ENCODE measurements around the gene MYMK.

Gene MYMK

DNA sequence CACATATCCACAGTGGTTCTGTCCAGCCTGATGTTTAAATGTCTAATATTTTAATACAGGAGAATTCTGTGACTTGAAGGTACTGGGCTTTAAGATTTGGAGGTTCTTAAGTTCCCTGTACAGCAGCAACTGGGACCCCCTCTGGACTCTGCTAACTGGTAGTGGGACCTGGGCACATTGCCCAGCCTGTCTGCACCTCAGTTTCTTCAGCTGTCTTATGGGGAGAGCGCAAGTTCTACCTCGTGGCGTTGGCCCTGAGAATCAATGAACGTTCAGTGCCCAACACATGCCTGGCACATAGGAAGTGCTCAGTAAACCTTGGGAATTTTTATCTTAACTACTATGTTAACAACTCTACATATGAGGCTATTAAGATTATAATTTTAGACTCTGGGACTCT, 47.3 kb downstream of the MYMK start:
- no peak for TF ChIP-seq CTCF (IDR thresholded peaks at IDR 0.05; ENCODE audit: low read depth, low read length)
- no peak overlapping the region for H3K4me3 ChIP-seq (ENCODE audit: low read depth, low read length)

DNA sequence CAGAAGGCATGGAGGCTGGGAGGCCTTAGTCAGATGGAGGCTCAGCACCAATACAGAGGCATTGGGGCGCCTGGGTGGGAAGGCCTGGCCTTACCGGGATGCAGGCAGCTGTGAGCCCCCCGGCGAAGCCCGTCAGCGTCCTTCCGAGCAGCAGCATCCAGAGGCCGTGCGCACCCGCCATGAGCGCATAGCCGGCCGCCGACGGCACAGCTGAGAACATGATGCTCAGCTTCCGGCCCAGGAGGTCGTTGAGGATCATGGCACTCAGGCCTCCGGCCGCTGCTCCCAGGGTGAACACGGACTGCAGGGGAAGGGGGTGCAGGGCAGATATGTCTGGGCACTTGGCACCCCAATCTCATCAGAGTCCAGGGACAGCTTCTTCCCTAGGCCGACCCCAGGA, 47.8 kb downstream of the MYMK start:
- TF ChIP-seq CTCF (IDR thresholded peaks at IDR 0.05; ENCODE audit: low read depth, low read length), result no peak

GRCh38 chr9:133476036-133476931, 48.5 kb downstream of the MYMK start:
- no peak for TF ChIP-seq CTCF (IDR thresholded peaks at IDR 0.05; ENCODE audit: low read depth, low read length)
- no peak overlapping the region for H3K4me3 ChIP-seq (ENCODE audit: low read depth, low read length)

More for the DNA sequence above, 47.8 kb downstream of the MYMK start:
- H3K4me3 ChIP-seq (ENCODE audit: low read depth, low read length), result no peak overlapping the region

- TF ChIP-seq CTCF (IDR thresholded peaks at IDR 0.05; ENCODE audit: low read depth, low read length), result no peak
Measured at GRCh38 chr9:133475292-133476012, 49.3 kb downstream of the MYMK start.

DNA sequence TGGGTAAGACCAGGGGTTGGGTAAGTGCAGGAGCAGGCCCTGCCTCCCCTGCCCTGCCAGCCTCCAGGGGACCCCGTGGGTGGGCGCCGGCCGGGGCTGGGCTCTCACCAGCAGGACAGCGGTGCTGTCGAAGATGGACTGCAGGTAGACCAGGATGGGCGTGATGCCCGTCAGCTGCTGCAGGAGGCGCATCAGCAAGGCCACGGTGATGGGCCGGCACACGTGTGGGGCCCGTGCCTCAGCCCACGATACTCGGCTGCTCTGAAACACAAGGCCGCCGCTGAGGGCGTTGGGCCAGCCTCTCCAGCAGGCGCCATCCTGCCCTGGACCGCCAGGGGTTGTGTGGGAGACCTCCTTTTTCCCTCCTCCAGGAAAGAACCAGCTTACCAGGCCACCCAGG, 49.9 kb downstream of the MYMK start:
- no peak overlapping the region for H3K4me3 ChIP-seq (ENCODE audit: low read depth, low read length)
- TF ChIP-seq CTCF (IDR thresholded peaks at IDR 0.05; ENCODE audit: low read depth, low read length), result no peak

More at GRCh38 chr9:133475292-133476012, 49.3 kb downstream of the MYMK start:
- no peak overlapping the region for H3K4me3 ChIP-seq (ENCODE audit: low read depth, low read length)

DNA sequence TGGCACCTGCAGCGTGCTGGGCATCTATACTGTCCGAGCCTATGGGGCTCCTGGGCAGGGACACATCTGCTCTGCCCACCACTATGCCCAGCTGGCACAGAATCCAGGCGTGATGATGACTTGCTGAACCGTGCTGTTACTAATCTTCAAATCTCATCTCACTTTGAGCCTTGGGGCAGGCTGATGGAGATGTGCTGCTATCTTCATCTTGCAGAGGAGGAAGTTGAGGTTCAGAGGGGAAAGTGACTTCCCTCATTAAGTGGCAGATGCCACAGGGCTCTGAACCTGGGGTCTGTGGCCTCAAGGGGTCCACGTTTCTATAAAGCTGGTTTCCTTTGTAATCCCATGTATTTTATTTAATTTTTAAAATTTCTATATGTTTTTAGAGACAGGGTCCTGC, 50.5 kb downstream of the MYMK start:
- H3K4me3 ChIP-seq (ENCODE audit: low read depth, low read length), result no peak overlapping the region
- TF ChIP-seq CTCF (IDR thresholded peaks at IDR 0.05; ENCODE audit: low read depth, low read length), result no peak

DNA sequence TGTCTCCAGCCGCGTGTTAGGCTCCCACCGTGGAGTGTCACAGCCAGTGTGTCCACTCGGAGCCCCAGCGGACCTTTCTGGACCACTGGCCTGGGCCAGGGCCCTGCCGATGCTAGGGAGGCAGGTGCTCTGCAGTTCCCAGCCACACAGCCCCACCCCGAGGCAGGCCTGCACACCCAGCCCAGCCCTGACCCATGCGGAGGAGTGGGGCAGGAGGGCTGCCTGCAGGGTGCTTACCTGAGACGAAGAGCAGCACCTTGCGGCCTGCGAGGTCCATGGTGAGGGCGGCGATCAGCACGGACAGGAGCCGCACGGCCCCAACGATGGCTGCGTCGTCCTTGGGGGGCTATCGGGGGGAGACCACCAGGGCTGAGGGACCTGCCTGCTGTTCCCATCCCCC, 51.0 kb downstream of the MYMK start:
- no peak overlapping the region for H3K4me3 ChIP-seq (ENCODE audit: low read depth, low read length)
- TF ChIP-seq CTCF (IDR thresholded peaks at IDR 0.05; ENCODE audit: low read depth, low read length), result no peak

Measured in WI38 (cell line).